Ovary (tissue), 9 donors: ENCODE data around the gene CD93. TPM values are rescaled to one million over a fixed set of nuclear protein-coding genes. Genes with fewer than 3 reads are reported as not detected.

Source experiments
- DNase-seq, 5 donors: peaks; one replicate each; pipeline ENCODE4 v3.0.0-alpha.2; 2019 to 2020
- H3K27ac ChIP-seq, 2 donors: fragments of 200-600 bp; one replicate each; pipeline versions ENCODE4 v1.5.1 to v1.8.0; 2019 to 2022
- H3K27me3 ChIP-seq: fragments of 200-600 bp; one replicate; pipeline ENCODE4 v1.8.0; 2022
- H3K36me3 ChIP-seq: fragments of 200-600 bp; sonication (generic); one replicate; pipeline ENCODE4 v1.5.1; 2019
- H3K4me1 ChIP-seq: one replicate; pipeline ENCODE4 v1.8.1; 2013; ENCODE audit warnings: mild to moderate bottlenecking, moderate library complexity; ENCODE audit not compliant: insufficient read depth
- H3K4me3 ChIP-seq: fragments of 200-600 bp; sonication (generic); one replicate; pipeline ENCODE4 v1.5.1; 2017
- H3K9me3 ChIP-seq, 2 donors: fragments of 200-600 bp in 1 of 2; sonication (generic) in 1 of 2; one replicate each; pipeline versions ENCODE4 v1.5.1 to v1.8.1; 2013 to 2019; ENCODE audit warnings: mild to moderate bottlenecking in 1 of 2, moderate library complexity in 1 of 2
- EP300 ChIP-seq: sonication (generic); formaldehyde crosslinking; IDR thresholded peaks from one replicate; pipeline ENCODE4 v1.6.1; 2017; ENCODE audit warnings: antibody characterized with exemption
- POLR2A ChIP-seq: fragments of 450-650 bp; IDR thresholded peaks from one replicate; pipeline ENCODE4 v1.6.1; 2017; ENCODE audit warnings: antibody characterized with exemption, mild to moderate bottlenecking, moderate library complexity
- WGBS, 3 donors: extraction: QIAGEN DNeasy Blood & Tissue Kit in 1 of 3; methylation state at CpG; one replicate each; pipeline versions ENCODE4 v1.1.5 to v1.1.7; 2013 to 2017; 5-methylcytosine and 5-hydroxymethylcytosine counted together
- intact Hi-C, 4 donors: fragments of 100-400 bp; cut with DNase I; formaldehyde crosslinking; loops; one replicate each; pipeline versions ENCODE4 v1.11.0 to v1.15.1; 2022 to 2023
- polyA plus RNA-seq, 2 donors: library from polyadenylated mRNA; stranded (reverse); fragments of 200-250 nt in 1 of 2; fragments of 350-450 nt in 1 of 2; fragmentation: Illumina TruSeq in 1 of 2; extraction: RNeasy Lipid Tissue Mini Kit (QIAGEN cat#74804) in 1 of 2; gene quantifications; one replicate each; pipeline ENCODE4 v1.2.3, GENCODE V29; 2013 to 2014
- total RNA-seq, 7 donors: library from RNA; depleted of rRNA in 2 of 7; stranded (reverse); fragments of >200 nt in 2 of 7; fragmentation: NEBNext Ultra II Directional in 3 of 7; extraction: Animal tissue kit (Norgen Biotek cat#: 25700) in 3 of 7; gene quantifications; one replicate each; pipeline versions ENCODE4 v1.1.0 to v1.2.4, GENCODE V29; 2016 to 2023
- TF ChIP-seq, protein P1 (sequence below), 3 donors: fragments of 450-650 bp in 2 of 3; fragments of 200-600 bp in 1 of 3; IDR thresholded peaks; one replicate each; pipeline versions ENCODE4 v1.5.1 to v1.8.0; 2016 to 2022; ENCODE audit warnings: antibody characterized with exemption in 3 of 3, mild to moderate bottlenecking in 1 of 3
- donor health status: DM: no; HTN: no; CAD: no; lungs with moderate emphysema.
- donor health status: DM: no; HTN: no; CAD: no.
- donor health status: Bipolar disorder and iron deficiency.
- donor health status: DM: yes; HTN: yes; CAD: no.
- donor health status: DM: no; HTN: no; CAD: no.
- donor health status: DM: yes; HTN: yes; CAD: no.

The CD93 gene
- total and polyA plus RNA-seq, 9 donors, result 7.0 to 42.1 (median 18.3) TPM

DNA sequence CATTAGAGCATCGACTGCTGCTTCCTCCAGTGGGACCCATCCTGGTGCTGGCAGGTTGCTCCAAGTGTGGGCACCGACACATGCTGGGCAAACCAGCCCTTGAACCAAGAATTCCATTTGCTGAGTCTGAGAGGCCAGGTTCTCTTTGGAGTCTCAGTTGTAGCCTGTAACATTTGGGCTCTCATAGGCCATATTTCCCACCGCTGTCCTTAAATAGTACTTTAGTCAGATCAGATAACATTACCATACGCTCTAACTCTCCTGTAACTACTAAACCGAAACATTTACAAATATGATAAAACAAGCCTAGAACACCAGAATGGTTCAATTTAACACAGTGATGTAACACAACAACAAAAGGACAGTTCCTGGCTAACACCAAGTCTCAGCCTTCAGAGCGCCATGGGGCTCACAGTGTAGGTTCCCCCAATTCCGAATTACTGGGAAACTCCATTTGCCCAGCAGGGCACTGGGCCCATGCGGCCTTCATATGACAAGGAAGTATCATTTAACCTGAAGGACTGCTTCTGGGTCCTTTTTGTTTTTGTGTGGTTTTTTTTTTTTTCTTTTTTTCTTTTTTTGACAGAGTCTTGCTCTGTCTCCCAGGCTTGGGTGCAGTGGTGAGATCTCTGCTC is 28.4 kb upstream of the CD93 start:
- no peaks in the 10 kb centered on the region for H3K36me3 ChIP-seq
- no peak for DNase-seq
- no peaks in the 10 kb centered on the region for H3K4me1 ChIP-seq
- no peaks in the 10 kb centered on the region for H3K9me3 ChIP-seq
- no peak overlapping the region for H3K4me3 ChIP-seq
- no peaks in the 10 kb centered on the region for H3K27me3 ChIP-seq
- no peak overlapping the region for H3K27ac ChIP-seq
- WGBS, 3 donors, result 79 to 93% (median 82%) methylated on average over 8 of the region's 8 CpGs
- TF ChIP-seq, protein P1, sequence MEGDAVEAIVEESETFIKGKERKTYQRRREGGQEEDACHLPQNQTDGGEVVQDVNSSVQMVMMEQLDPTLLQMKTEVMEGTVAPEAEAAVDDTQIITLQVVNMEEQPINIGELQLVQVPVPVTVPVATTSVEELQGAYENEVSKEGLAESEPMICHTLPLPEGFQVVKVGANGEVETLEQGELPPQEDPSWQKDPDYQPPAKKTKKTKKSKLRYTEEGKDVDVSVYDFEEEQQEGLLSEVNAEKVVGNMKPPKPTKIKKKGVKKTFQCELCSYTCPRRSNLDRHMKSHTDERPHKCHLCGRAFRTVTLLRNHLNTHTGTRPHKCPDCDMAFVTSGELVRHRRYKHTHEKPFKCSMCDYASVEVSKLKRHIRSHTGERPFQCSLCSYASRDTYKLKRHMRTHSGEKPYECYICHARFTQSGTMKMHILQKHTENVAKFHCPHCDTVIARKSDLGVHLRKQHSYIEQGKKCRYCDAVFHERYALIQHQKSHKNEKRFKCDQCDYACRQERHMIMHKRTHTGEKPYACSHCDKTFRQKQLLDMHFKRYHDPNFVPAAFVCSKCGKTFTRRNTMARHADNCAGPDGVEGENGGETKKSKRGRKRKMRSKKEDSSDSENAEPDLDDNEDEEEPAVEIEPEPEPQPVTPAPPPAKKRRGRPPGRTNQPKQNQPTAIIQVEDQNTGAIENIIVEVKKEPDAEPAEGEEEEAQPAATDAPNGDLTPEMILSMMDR (IDR thresholded peaks at IDR 0.05), result no peak
- no peak for TF ChIP-seq EP300
- TF ChIP-seq POLR2A, result no peak
- intact Hi-C loops, result no loop called here

- Histone ChIP-seq H3K36me3 (no peaks in the 10 kb centered on the region), H3K4me1 (no peaks in the 10 kb centered on the region), H3K9me3 (no peaks in the 10 kb centered on the region), H3K4me3 (no peak overlapping the region), H3K27ac (no peak overlapping the region), H3K27me3 (no peaks in the 10 kb centered on the region)
- intact Hi-C loops, result no loop called here
- TF ChIP-seq EP300 (no peak), POLR2A (no peak)
- TF ChIP-seq, protein P1 (IDR thresholded peaks at IDR 0.05), result no peak
- peak in 3 of 5 donors; percentile 33 to 52 (median 33) for DNase-seq
- WGBS, 3 donors, result 48 to 53% (median 52%) methylated on average over 2 of the region's 2 CpGs
Measured at GRCh38 chr20:23114018-23114417, 27.9 kb upstream of the CD93 start.

DNA sequence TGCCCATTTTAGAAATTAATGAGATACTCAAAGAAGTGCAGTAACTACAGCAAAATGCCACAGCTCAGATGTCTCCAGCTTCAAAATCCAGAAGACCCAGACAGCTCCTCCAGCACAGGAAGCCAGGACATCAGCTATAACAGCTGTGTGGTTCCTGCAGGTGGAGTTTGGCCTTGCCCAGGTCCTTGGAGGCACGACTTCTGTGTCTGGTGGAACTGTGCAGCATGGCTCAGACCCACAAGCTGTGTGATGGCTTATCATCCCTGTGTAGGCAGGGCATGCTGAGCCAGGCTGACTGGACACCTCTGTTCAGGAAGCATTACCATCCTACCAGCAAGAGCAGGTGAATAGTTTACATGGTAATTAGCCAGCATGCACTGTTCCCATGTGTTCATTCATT is 26.5 kb upstream of the CD93 start:
- WGBS, 3 donors, result 81 to 89% (median 83%) methylated on average over 1 of the region's 1 CpG
- Histone ChIP-seq H3K27me3 (no peaks in the 10 kb centered on the region), H3K4me3 (no peak overlapping the region), H3K4me1 (no peaks in the 10 kb centered on the region), H3K9me3 (no peaks in the 10 kb centered on the region), H3K27ac (no peak overlapping the region), H3K36me3 (no peaks in the 10 kb centered on the region)
- intact Hi-C loops, result no loop called here
- DNase-seq, result no peak
- TF ChIP-seq POLR2A (no peak), EP300 (no peak)
- TF ChIP-seq, protein P1 (IDR thresholded peaks at IDR 0.05), result no peak

- intact Hi-C loops, result no loop called here
- WGBS, 3 donors, result 90 to 92% (median 92%) methylated on average over 9 of the region's 9 CpGs
Measured at GRCh38 chr20:23111944-23112342, 25.8 kb upstream of the CD93 start.

More at GRCh38 chr20:23111944-23112342, 25.8 kb upstream of the CD93 start:
- no peaks in the 10 kb centered on the region for H3K9me3 ChIP-seq
- no peaks in the 10 kb centered on the region for H3K36me3 ChIP-seq
- no peak overlapping the region for H3K27ac ChIP-seq
- no peaks in the 10 kb centered on the region for H3K27me3 ChIP-seq
- H3K4me3 ChIP-seq, result no peak overlapping the region
- no peak for DNase-seq
- TF ChIP-seq POLR2A (no peak), EP300 (no peak)
- TF ChIP-seq, protein P1 (IDR thresholded peaks at IDR 0.05), result no peak
- H3K4me1 ChIP-seq, result no peaks in the 10 kb centered on the region
